H1 (cell line): ENCODE measurements around the gene CCDC106. TPM values are rescaled to one million over a fixed set of nuclear protein-coding genes. Genes with fewer than 3 reads are reported as not detected.

Source experiments
- CTCF ChIA-PET: fragments of 300-600 bp; sonication (Branson Sonifier 250); formaldehyde crosslinking; loops from one replicate; lab custom pipeline; 2021; ENCODE audit not compliant: partially characterized antibody; lab: Charles Lee
- POLR2A ChIA-PET: fragments of 300-600 bp; sonication (Branson Sonifier 250); formaldehyde crosslinking; loops from one replicate; lab custom pipeline; 2021; ENCODE audit warnings: inconsistent platforms; ENCODE audit not compliant: partially characterized antibody; lab: Charles Lee
- DNase-seq, 2 experiments: peaks; one replicate each; pipeline versions ENCODE4 v3.0.0 to v3.0.0-alpha.2; 2010 to 2022; ENCODE audit warnings: low spot score in 2 of 2, low read depth in 1 of 2, mixed read lengths in 1 of 2
- FAIRE-seq: peaks from 2 replicates; lab custom pipeline; 2011; peaks lifted over from hg19 to GRCh38; lab: Jason Lieb, UNC
- H2AFZ ChIP-seq: 2 replicates; pipeline ENCODE4 v1.8.1; 2012; ENCODE audit warnings: low read length, inconsistent platforms
- H2AK5ac ChIP-seq: 2 replicates; pipeline ENCODE4 v1.6.1; 2013; ENCODE audit warnings: low read depth, low read length
- H2BK120ac ChIP-seq: replicated peaks from 2 replicates; pipeline ENCODE3; 2013; ENCODE audit warnings: low read depth, low read length, inconsistent platforms
- H2BK12ac ChIP-seq: 2 replicates; pipeline ENCODE4 v1.6.1; 2013; ENCODE audit warnings: low read depth, low read length
- H2BK15ac ChIP-seq: 2 replicates; pipeline ENCODE4 v1.6.1; 2013; ENCODE audit warnings: low read length
- H2BK20ac ChIP-seq: 2 replicates; pipeline ENCODE4 v1.6.1; 2013; ENCODE audit warnings: low read length
- H2BK5ac ChIP-seq: 2 replicates; pipeline ENCODE4 v1.6.1; 2013; ENCODE audit warnings: low read depth, low read length
- H3K14ac ChIP-seq: 2 replicates; pipeline ENCODE4 v1.6.1; 2013; ENCODE audit warnings: inconsistent platforms; ENCODE audit not compliant: insufficient read length
- H3K18ac ChIP-seq: 2 replicates; pipeline ENCODE4 v1.6.1; 2013; ENCODE audit warnings: low read length; ENCODE audit errors: extremely low read depth
- H3K23ac ChIP-seq: 2 replicates; pipeline ENCODE4 v1.6.1; 2013; ENCODE audit warnings: inconsistent platforms; ENCODE audit not compliant: insufficient read length
- H3K23me2 ChIP-seq: 2 replicates; pipeline ENCODE4 v1.6.1; 2013; ENCODE audit warnings: low read depth, low read length
- H3K27ac ChIP-seq: 2 replicates; pipeline ENCODE4 v1.6.1; 2011; ENCODE audit warnings: low read depth, low read length, inconsistent platforms
- H3K27me3 ChIP-seq, 4 experiments: replicated peaks in 1 of 4; 1 replicate in 1 of 4; 2 replicates in 3 of 4; pipeline versions ENCODE4 v1.6.1 to v1.8.1; 2011 to 2013; ENCODE audit warnings: low read length in 3 of 4, mild to moderate bottlenecking in 3 of 4, inconsistent platforms in 2 of 4, mixed read lengths in 2 of 4, moderate library complexity in 1 of 4; ENCODE audit not compliant: control insufficient read depth in 3 of 4, insufficient read depth in 3 of 4; ENCODE audit errors: extremely low read depth in 1 of 4
- H3K36me3 ChIP-seq, 4 experiments: 2 replicates each; pipeline versions ENCODE4 v1.6.1 to v1.8.1; 2011 to 2013; ENCODE audit warnings: mild to moderate bottlenecking in 4 of 4, low read length in 3 of 4, moderate library complexity in 2 of 4, control low read depth in 1 of 4, inconsistent platforms in 1 of 4; ENCODE audit not compliant: insufficient read depth in 4 of 4, control insufficient read depth in 2 of 4
- H3K4ac ChIP-seq: replicated peaks from 2 replicates; pipeline ENCODE3; 2013; ENCODE audit warnings: low read length, low read depth, mixed read lengths, inconsistent platforms; ENCODE audit not compliant: insufficient read length
- H3K4me1 ChIP-seq, 4 experiments: replicated peaks in 1 of 4; 1 replicate in 1 of 4; 2 replicates in 3 of 4; pipeline versions ENCODE4 v1.6.1 to v1.8.1; 2011 to 2013; ENCODE audit warnings: low read length in 3 of 4, inconsistent platforms in 2 of 4, mixed read lengths in 1 of 4; ENCODE audit not compliant: insufficient read depth in 4 of 4, control insufficient read depth in 3 of 4
- H3K4me2 ChIP-seq, 2 experiments: 2 replicates each; pipeline versions ENCODE4 v1.6.1 to v1.8.1; 2011 to 2013; ENCODE audit warnings: low read depth in 2 of 2, low read length in 2 of 2, control low read depth in 1 of 2, inconsistent platforms in 1 of 2, mild to moderate bottlenecking in 1 of 2; ENCODE audit not compliant: insufficient read depth in 1 of 2
- H3K4me3 ChIP-seq, 4 experiments: fragments of 200-600, 300-600 bp in 1 of 4; sonication (generic), shearing (Covaris generic), sonication (Bioruptor Twin) in 1 of 4; 2 replicates each; pipeline versions ENCODE4 v1.5.1 to v1.8.1; 2011 to 2016; ENCODE audit warnings: low read length in 4 of 4, low read depth in 3 of 4, control low read depth in 2 of 4, inconsistent platforms in 2 of 4, mild to moderate bottlenecking in 2 of 4, mixed read lengths in 1 of 4, moderate library complexity in 1 of 4; ENCODE audit not compliant: insufficient read depth in 2 of 4; ENCODE audit errors: extremely low read depth in 1 of 4
- H3K56ac ChIP-seq: replicated peaks from 2 replicates; pipeline ENCODE3; 2013; ENCODE audit warnings: low read depth, mild to moderate bottlenecking, mixed read lengths, low read length, inconsistent platforms; ENCODE audit not compliant: insufficient read length
- H3K79me1 ChIP-seq: 2 replicates; pipeline ENCODE4 v1.6.1; 2013; ENCODE audit warnings: low read depth, low read length, control low read depth
- H3K79me2 ChIP-seq, 2 experiments: 2 replicates each; pipeline versions ENCODE4 v1.6.1 to v1.8.1; 2012 to 2013; ENCODE audit warnings: low read length in 2 of 2, mild to moderate bottlenecking in 2 of 2, inconsistent platforms in 1 of 2; ENCODE audit not compliant: insufficient read depth in 2 of 2, control insufficient read depth in 1 of 2
- H3K9ac ChIP-seq, 4 experiments: replicated peaks in 1 of 4; 1 replicate in 1 of 4; 2 replicates in 3 of 4; pipeline versions ENCODE4 v1.6.1 to v1.8.1; 2011 to 2013; ENCODE audit warnings: low read depth in 3 of 4, low read length in 3 of 4, control low read depth in 2 of 4, mild to moderate bottlenecking in 2 of 4, moderate library complexity in 2 of 4, inconsistent platforms in 1 of 4; ENCODE audit errors: extremely low read depth in 1 of 4
- H3K9me3 ChIP-seq, 2 experiments: 2 replicates each; pipeline versions ENCODE4 v1.6.1 to v1.8.1; 2012 to 2013; ENCODE audit warnings: mild to moderate bottlenecking in 2 of 2, moderate library complexity in 2 of 2, control low read depth in 1 of 2, inconsistent platforms in 1 of 2, low read depth in 1 of 2, low read length in 1 of 2, mixed read lengths in 1 of 2; ENCODE audit not compliant: insufficient read depth in 2 of 2
- H4K20me1 ChIP-seq, 2 experiments: replicated peaks in 1 of 2; 2 replicates each; pipeline versions ENCODE3 to v1.8.1; 2011 to 2013; ENCODE audit warnings: inconsistent platforms in 2 of 2, low read length in 2 of 2, mild to moderate bottlenecking in 1 of 2; ENCODE audit not compliant: insufficient read depth in 2 of 2, control insufficient read depth in 1 of 2
- H4K5ac ChIP-seq: 2 replicates; pipeline ENCODE4 v1.6.1; 2013; ENCODE audit warnings: low read length, low read depth, mixed read lengths, inconsistent platforms; ENCODE audit not compliant: insufficient read length
- H4K8ac ChIP-seq: 2 replicates; pipeline ENCODE4 v1.8.0; 2013; ENCODE audit warnings: mild to moderate bottlenecking, moderate library complexity, low read length, inconsistent platforms; ENCODE audit not compliant: insufficient read depth; ENCODE audit errors: extremely low read depth
- H4K91ac ChIP-seq: replicated peaks from 2 replicates; pipeline ENCODE3; 2013; ENCODE audit warnings: low read length, mixed read lengths, inconsistent platforms; ENCODE audit not compliant: insufficient read length
- CREB1 ChIP-seq: IDR thresholded peaks from 2 replicates; pipeline ENCODE4 v1.6.1; 2012; ENCODE audit warnings: inconsistent platforms
- SAP30 ChIP-seq: fragments of 300-600 bp; sonication (generic); IDR thresholded peaks from 2 replicates; pipeline ENCODE4 v1.7.1; 2012; ENCODE audit warnings: low read length, moderate library complexity, mild to moderate bottlenecking, inconsistent platforms; ENCODE audit not compliant: insufficient read depth, insufficient replicate concordance
- whole genome bisulfite sequencing, 2 experiments: shearing (Covaris generic) in 1 of 2; methylation state at CpG; one replicate each; pipeline versions ENCODE4 v1.1.6 to v1.1.7; 2013 to 2015; ENCODE audit warnings: low lambda C conversion rate in 2 of 2, mixed read lengths in 2 of 2, inconsistent platforms in 1 of 2, low coverage in 1 of 2, missing lambda C conversion rate in 1 of 2; ENCODE audit not compliant: insufficient replicate concordance in 2 of 2, insufficient coverage in 1 of 2, insufficient read length in 1 of 2; ENCODE audit errors: extremely low coverage in 1 of 2, missing lambda C conversion rate in 1 of 2; 5-methylcytosine and 5-hydroxymethylcytosine counted together
- polyA plus RNA-seq, 7 experiments: library from polyadenylated mRNA; depleted of rRNA in 3 of 7; stranded (reverse) in 5 of 7; unstranded in 2 of 7; fragments of >200 nt in 5 of 7; fragments of 200-250 nt in 2 of 7; gene quantifications; 1 replicate in 5 of 7; 2 replicates in 1 of 7; 4 replicates in 1 of 7; pipeline versions ENCODE4 v1.2.1 to v1.2.3, GENCODE V29; 2011 to 2013; ENCODE audit warnings: missing spikeins in 2 of 7, mixed read lengths in 2 of 7
- total RNA-seq: library from RNA; stranded (reverse); fragmentation: NEBNext Ultra II Directional; extraction: Animal tissue kit (Norgen Biotek cat#: 25700); gene quantifications from 2 replicates; pipeline ENCODE4 v1.2.1, GENCODE V29; 2021

Gene CCDC106
- total and polyA plus RNA-seq, 2 of the 8 experiments (the other 6 are each of a cell fraction or from before 2014, with no cell fraction given) = 12.0 to 20.1 TPM

- Histone ChIP-seq H3K4me2 (no peak overlapping the region), H3K23ac (no peak overlapping the region), H3K27me3 (no peaks in the 10 kb centered on the region), H4K5ac (no peak overlapping the region), H3K18ac (no peak overlapping the region), H2AFZ (no peak overlapping the region), H2BK12ac (no peak overlapping the region), H3K36me3 (peaks cover 54 to 71% (median 63%) of the 10 kb centered on the region in 4 experiments), H3K79me1 (peaks cover 15% of the 10 kb centered on the region), H3K9ac (no peak overlapping the region), H2AK5ac (no peak overlapping the region), H3K14ac (no peak overlapping the region), H3K79me2 (peaks cover 7 to 70% of the 10 kb centered on the region in 2 experiments; a peak in 3 of 4 replicates), H3K4me3 (no peak overlapping the region), H4K8ac (no peak overlapping the region), H2BK120ac (no peak overlapping the region), H3K4ac (no peak overlapping the region), H4K91ac (no peak overlapping the region), H2BK15ac (no peak overlapping the region), H3K27ac (no peak overlapping the region), H4K20me1 (peaks cover 43 to 56% of the 10 kb centered on the region in 2 experiments), H3K56ac (no peak overlapping the region), H3K23me2 (no peaks in the 10 kb centered on the region), H2BK5ac (no peak overlapping the region), H3K4me1 (peaks cover 0 to 5% (median 2%) of the 10 kb centered on the region in 4 experiments; a peak in 5 of 7 replicates), H2BK20ac (no peak overlapping the region), H3K9me3 (no peaks in the 10 kb centered on the region)
- POLR2A ChIA-PET = interaction anchor here (1.0 to 7.1 kb wide), 4 partner anchors 9 to 27 kb away, joined by 3 to 75 read pairs (median 4); no protein-coding TSS in a partner anchor
- DNase-seq = no peak
- 98% methylated on average over 4 of the region's 4 CpGs; no CpG with 5 or more reads in 1 of the 2 experiments for WGBS, 2 experiments
- CTCF ChIA-PET = interaction anchor here (1.1 kb wide), 1 partner anchor 14 kb away, joined by 3 read pairs; no protein-coding TSS in a partner anchor
- no peak for FAIRE-seq
- no peak for TF ChIP-seq SAP30
- no peak for TF ChIP-seq CREB1
These were observed 19.0 kb downstream of the CCDC106 start for GRCh38 chr19:55667006-55667381.
